ENCODE measurements around the gene CPEB4.

- TF ChIP-seq EZH2 (IDR thresholded peaks at IDR 0.05; ENCODE audit: insufficient read depth, poor library complexity, severe bottlenecking), result no peak
- TF ChIP-seq EZH2phosphoT487 (IDR thresholded peaks at IDR 0.05; ENCODE audit: insufficient read depth, low read depth), result no peak
Measured at GRCh38 chr5:173882632-173883031, 5.5 kb upstream of the CPEB4 start.

Measured in GM23248 (cell line).